GM18520 (cell line): ENCODE measurements around the gene TSSK3.

ENCODE experiments used
- ATAC-seq: cut with Tn5 transposase; IDR thresholded peaks from one replicate; pipeline ENCODE4 v1.9.1; 2021; ENCODE audit not compliant: unreplicated experiment

The TSSK3 gene

GRCh38 chr1:32362474-32363313 lies at the start of gene TSSK3, which contains the start of gene FAM229A:
TSSK3 (plus strand) TSS chr1:32362539; CDS start chr1:32362702, 163 bp downstream.
FAM229A (minus strand) TSS chr1:32362485; CDS start chr1:32362091, 394 bp downstream.
- ATAC-seq: no peak

- ATAC-seq: no peak
These were observed 45.4 kb upstream of the TSSK3 start for GRCh38 chr1:32316903-32317277.

- no peak for ATAC-seq
These were observed 44.0 kb upstream of the TSSK3 start for GRCh38 chr1:32318127-32318869.

- ATAC-seq: no peak
These were observed 40.5 kb upstream of the TSSK3 start for GRCh38 chr1:32321712-32322291.

GRCh38 chr1:32327204-32327603 lies 35.1 kb upstream of the TSSK3 start:
- ATAC-seq: no peak

GRCh38 chr1:32329931-32330466 lies 32.3 kb upstream of the TSSK3 start:
- ATAC-seq: no peak

GRCh38 chr1:32330558-32331151 lies 31.7 kb upstream of the TSSK3 start:
- ATAC-seq: no peak

GRCh38 chr1:32331549-32331948 lies 30.8 kb upstream of the TSSK3 start:
- ATAC-seq: no peak

- no peak for ATAC-seq
These were observed 29.9 kb upstream of the TSSK3 start for GRCh38 chr1:32332290-32333079.

GRCh38 chr1:32333251-32333963 lies 28.9 kb upstream of the TSSK3 start:
- no peak for ATAC-seq

GRCh38 chr1:32334274-32334861 lies 28.0 kb upstream of the TSSK3 start:
- no peak for ATAC-seq

- no peak for ATAC-seq
These were observed 27.3 kb upstream of the TSSK3 start for GRCh38 chr1:32334864-32335534.

- peak; percentile 1 for ATAC-seq
These were observed 26.9 kb upstream of the TSSK3 start for GRCh38 chr1:32335535-32335789.

- peak; percentile 22 for ATAC-seq
These were observed 26.3 kb upstream of the TSSK3 start, which contains the start of gene MARCKSL1 for GRCh38 chr1:32335790-32336590. MARCKSL1 (minus strand) TSS chr1:32336233; CDS start chr1:32336033, 200 bp downstream.

- ATAC-seq: no peak
These were observed 25.8 kb upstream of the TSSK3 start for GRCh38 chr1:32336591-32336932.

- ATAC-seq: no peak
These were observed 25.2 kb upstream of the TSSK3 start for GRCh38 chr1:32336963-32337675.

GRCh38 chr1:32337855-32338636 lies 24.3 kb upstream of the TSSK3 start:
- no peak for ATAC-seq
